GM18868 (cell line): ENCODE results near the gene CACNB3.
"Not testable (repeated sequence)": the region's sequence is repeated elsewhere in the genome, so short reads cannot be mapped to it uniquely, and the experiment has no call there.

Experiments used
- ATAC-seq: cut with Tn5 transposase; IDR thresholded peaks from one replicate; pipeline ENCODE4 v1.9.1; 2021; ENCODE audit warnings: mild to moderate bottlenecking, moderate library complexity; ENCODE audit not compliant: unreplicated experiment

Gene CACNB3

GRCh38 chr12:48852734-48853688 lies 34.7 kb downstream of the CACNB3 start:
- peak; percentile 45 for ATAC-seq

GRCh38 chr12:48854488-48854887 lies 36.2 kb downstream of the CACNB3 start:
- no peak for ATAC-seq

- ATAC-seq = not testable (repeated sequence)
Observed at GRCh38 chr12:48854932-48855331, 36.6 kb downstream of the CACNB3 start.

GRCh38 chr12:48856379-48856778 lies 38.1 kb downstream of the CACNB3 start:
- ATAC-seq = no peak

GRCh38 chr12:48857278-48857994 lies 39.1 kb downstream of the CACNB3 start:
- no peak for ATAC-seq

- no peak for ATAC-seq
Observed at GRCh38 chr12:48858043-48858442, 39.7 kb downstream of the CACNB3 start.

- ATAC-seq = no peak
Observed at GRCh38 chr12:48859607-48860006, 41.3 kb downstream of the CACNB3 start.

- not testable (repeated sequence) for ATAC-seq
Observed at GRCh38 chr12:48860236-48860635, 41.9 kb downstream of the CACNB3 start.

- ATAC-seq = no peak
Observed at GRCh38 chr12:48861111-48861510, 42.8 kb downstream of the CACNB3 start.

GRCh38 chr12:48862760-48863159 lies 44.5 kb downstream of the CACNB3 start:
- ATAC-seq = no peak

- no peak for ATAC-seq
Observed at GRCh38 chr12:48863291-48863690, 45.0 kb downstream of the CACNB3 start.

GRCh38 chr12:48865281-48866051 lies 47.2 kb downstream of the CACNB3 start, which contains the start of gene RND1:
Gene RND1 (minus strand): TSS chr12:48865870. CDS start chr12:48865767, 103 bp downstream.
- peak; percentile 94 for ATAC-seq

- peak; percentile 38 for ATAC-seq
Observed at GRCh38 chr12:48866052-48866711, 47.9 kb downstream of the CACNB3 start.

- ATAC-seq = no peak
Observed at GRCh38 chr12:48868451-48868850, 50.2 kb downstream of the CACNB3 start.

- ATAC-seq = no peak
Observed at GRCh38 chr12:48869191-48869590, 50.9 kb downstream of the CACNB3 start.

GRCh38 chr12:48873096-48873495 lies 54.8 kb downstream of the CACNB3 start:
- ATAC-seq = no peak

GRCh38 chr12:48873534-48873933 lies 55.2 kb downstream of the CACNB3 start:
- ATAC-seq = not testable (repeated sequence)

GRCh38 chr12:48875944-48876515 lies 57.7 kb downstream of the CACNB3 start:
- no peak for ATAC-seq
